SW 1271 (cell line): ENCODE data around the gene NEIL3.

Experiments
- DNase-seq, 2 experiments: peaks; one replicate each; lab custom pipeline; 2025; lab: John Stamatoyannopoulos, UW

The NEIL3 gene

DNA sequence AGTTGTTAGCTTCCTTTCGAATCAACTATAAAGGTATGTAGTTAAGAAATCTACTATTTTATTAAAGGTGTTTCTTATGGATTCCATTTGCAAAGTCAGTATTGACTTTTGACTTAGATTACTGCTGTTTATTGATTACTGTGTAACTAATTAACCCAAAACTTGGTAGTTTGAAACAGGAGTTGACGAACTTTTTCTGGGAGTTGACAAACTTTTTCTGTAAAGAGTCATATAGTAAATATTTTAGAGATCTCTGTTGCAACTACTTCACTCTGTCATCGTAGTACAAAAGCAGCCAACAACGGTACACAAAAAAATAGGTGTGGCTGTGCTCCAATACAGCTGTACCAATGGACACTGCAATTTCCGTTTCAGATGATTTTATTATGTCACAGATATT is 102.3 kb downstream of the NEIL3 start:
- no peak for DNase-seq
